Bronchial smooth muscle cell (primary cell): ENCODE data around the gene ZNF860. TPM values are rescaled to one million over a fixed set of nuclear protein-coding genes. Genes with fewer than 3 reads are reported as not detected.

Source experiments
- total RNA-seq: library from RNA; depleted of rRNA; stranded (reverse); fragments of >200 nt; gene quantifications from 2 replicates; pipeline ENCODE4 v1.2.1, GENCODE V29; 2014

ZNF860 gene
- 0.09 and 0.32 TPM in 2 replicates for total RNA-seq

GRCh38 chr3:31981206-31982181 is at the start of gene ZNF860, which contains the start of gene OSBPL10:
TSS of gene ZNF860 (plus strand) at chr3:31981750. CDS start at chr3:31989080, 7,330 bp downstream.
TSS of gene OSBPL10 (minus strand) at chr3:31981262. CDS start at chr3:31981179, 83 bp downstream.

Other genes starting within 250 kb of the ZNF860 start
- gene OSBPL10, start 488 bp upstream of the ZNF860 start, total RNA-seq = 1.7 and 5.0 TPM in 2 replicates
- gene GPD1L, start 124.9 kb downstream of the ZNF860 start, total RNA-seq = 10.5 and 13.9 TPM in 2 replicates